Activated naive CD8-positive, alpha-beta T cell treated with anti-CD3 and anti-CD28 coated beads, Interleukin-2, amount 50 U/mL, for 24 hours (primary cell): Measurements from ENCODE around the gene CEP83.

ENCODE experiments used
- ATAC-seq: fragments of 150-1000 bp; cut with Tn5 transposase; one replicate; pipeline ENCODE4 v1.10.0; 2021
- DNase-seq: peaks from one replicate; pipeline ENCODE4 v3.0.0; 2021
- H3K27ac Mint-ChIP-seq: one replicate; pipeline ENCODE4 v1.8.0; 2021; ENCODE audit warnings: mild to moderate bottlenecking, mixed read lengths
- H3K27me3 Mint-ChIP-seq: one replicate; pipeline ENCODE4 v1.8.0; 2021; ENCODE audit warnings: mixed read lengths
- H3K36me3 Mint-ChIP-seq: one replicate; pipeline ENCODE4 v1.8.0; 2021; ENCODE audit warnings: low read depth, mixed read lengths
- H3K4me1 Mint-ChIP-seq: one replicate; pipeline ENCODE4 v1.8.0; 2021; ENCODE audit warnings: mixed read lengths
- H3K4me3 Mint-ChIP-seq: one replicate; pipeline ENCODE4 v1.8.0; 2021; ENCODE audit warnings: mild to moderate bottlenecking, moderate library complexity, mixed read lengths
- H3K9me3 Mint-ChIP-seq: one replicate; pipeline ENCODE4 v1.8.0; 2021; ENCODE audit warnings: mixed read lengths

The CEP83 gene

DNA sequence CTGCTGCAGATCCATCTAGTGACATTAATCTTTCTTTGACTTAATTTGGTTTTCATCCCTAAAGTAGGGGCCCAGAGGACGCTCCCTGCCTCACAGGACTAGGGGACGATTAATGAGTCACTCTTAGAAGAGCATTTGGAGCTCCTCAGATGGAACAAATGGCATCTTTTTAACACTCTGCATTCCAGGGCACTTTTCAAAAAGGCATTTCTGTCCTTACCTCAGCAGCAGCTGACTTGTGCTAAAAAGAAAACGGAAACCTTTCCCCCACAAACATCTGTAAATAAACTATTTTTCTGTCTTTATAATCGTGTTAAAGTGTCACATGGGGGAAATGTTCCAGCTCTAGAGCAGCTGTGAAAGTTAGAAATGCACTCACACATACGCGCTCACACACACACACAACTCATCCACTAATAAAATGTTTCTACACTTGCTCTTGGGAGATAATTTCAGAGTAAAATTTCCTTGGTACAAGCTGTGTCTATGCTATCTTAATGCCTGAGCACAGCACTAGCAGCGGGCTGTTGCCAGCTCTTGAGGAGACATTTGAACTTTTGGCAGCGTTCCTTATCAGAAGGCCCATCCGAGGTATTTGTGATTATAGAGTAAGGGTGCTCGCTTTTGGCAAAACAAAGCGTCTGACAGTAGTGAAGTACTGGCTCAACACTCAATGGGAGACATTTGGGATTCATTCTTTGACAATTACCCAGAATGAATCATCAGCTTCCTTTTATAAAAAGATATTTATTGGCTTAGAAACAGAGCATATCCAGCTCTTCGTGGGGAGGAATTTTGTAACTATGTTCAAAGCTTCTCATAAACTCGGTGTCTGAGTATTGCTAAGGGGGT lies 170.0 kb downstream of the CEP83 start:
- DNase-seq (no peak), ATAC-seq (no peak)
- Mint-ChIP-seq H3K9me3 (no peaks in the 10 kb centered on the region), H3K4me3 (no peak overlapping the region), H3K27me3 (no peaks in the 10 kb centered on the region), H3K4me1 (no peaks in the 10 kb centered on the region), H3K27ac (no peak overlapping the region), H3K36me3 (peaks cover 14% of the 10 kb centered on the region)

DNA sequence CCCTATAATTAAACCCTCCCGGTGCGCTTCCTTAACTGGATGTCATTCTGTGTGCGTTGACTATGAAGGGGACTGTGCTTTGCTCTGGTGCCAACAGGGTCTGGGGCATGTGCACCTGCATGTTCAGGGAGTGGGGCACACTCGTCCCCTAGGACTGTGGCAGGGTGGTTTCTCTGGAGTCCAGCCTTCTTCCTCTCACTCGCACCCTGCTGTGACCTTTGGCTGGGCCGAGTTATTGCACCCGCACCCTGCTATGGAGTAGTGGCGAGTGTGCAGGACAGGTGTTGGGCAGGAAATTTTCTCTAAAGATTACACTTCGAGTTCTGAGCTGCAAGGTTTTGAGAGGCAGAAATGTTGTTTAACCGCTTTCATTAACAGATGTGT lies 172.4 kb downstream of the CEP83 start:
- no peak overlapping the region for H3K4me3 Mint-ChIP-seq
- no peaks in the 10 kb centered on the region for H3K9me3 Mint-ChIP-seq
- ATAC-seq (no peak), DNase-seq (no peak)
- H3K36me3 Mint-ChIP-seq = peaks cover 8% of the 10 kb centered on the region
- no peak overlapping the region for H3K27ac Mint-ChIP-seq
- H3K27me3 Mint-ChIP-seq = no peaks in the 10 kb centered on the region
- H3K4me1 Mint-ChIP-seq = peaks cover 14% of the 10 kb centered on the region

DNA sequence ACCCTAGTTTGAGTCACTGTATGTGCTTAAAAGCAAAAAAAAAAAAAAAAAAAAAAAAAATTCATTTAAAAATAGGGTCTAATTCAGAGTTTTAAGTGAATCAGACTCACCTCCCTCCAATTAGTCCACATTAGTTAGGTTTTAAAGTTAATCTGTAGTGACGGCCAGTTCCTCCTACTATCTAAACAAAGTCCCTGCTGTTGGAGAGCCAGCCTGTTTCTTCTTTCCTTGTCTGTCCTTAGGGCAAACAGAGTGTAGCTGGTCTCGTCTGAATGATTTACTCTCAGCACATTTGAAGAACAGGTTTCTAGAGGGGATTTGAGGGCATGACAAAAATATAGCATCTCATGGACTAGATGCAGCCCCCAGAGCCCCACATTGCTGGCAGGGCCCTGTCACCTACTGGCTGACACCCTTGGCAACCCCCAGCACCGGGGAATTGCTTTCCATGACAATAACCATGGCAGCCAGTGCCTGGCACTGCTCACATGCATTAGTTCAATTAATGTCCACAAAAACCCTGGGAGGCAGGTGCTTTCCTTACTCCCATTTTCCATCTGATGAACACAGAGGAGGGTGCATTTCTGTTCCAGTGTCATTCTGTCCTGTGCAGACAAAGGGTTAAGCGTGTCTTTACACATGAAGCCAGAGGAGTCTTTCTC lies 173.0 kb downstream of the CEP83 start:
- Mint-ChIP-seq H3K4me3 (no peak overlapping the region), H3K27me3 (no peaks in the 10 kb centered on the region), H3K36me3 (peaks cover 8% of the 10 kb centered on the region), H3K9me3 (no peaks in the 10 kb centered on the region), H3K27ac (no peak overlapping the region), H3K4me1 (peaks cover 19% of the 10 kb centered on the region)
- no peak for DNase-seq
- no peak for ATAC-seq

DNA sequence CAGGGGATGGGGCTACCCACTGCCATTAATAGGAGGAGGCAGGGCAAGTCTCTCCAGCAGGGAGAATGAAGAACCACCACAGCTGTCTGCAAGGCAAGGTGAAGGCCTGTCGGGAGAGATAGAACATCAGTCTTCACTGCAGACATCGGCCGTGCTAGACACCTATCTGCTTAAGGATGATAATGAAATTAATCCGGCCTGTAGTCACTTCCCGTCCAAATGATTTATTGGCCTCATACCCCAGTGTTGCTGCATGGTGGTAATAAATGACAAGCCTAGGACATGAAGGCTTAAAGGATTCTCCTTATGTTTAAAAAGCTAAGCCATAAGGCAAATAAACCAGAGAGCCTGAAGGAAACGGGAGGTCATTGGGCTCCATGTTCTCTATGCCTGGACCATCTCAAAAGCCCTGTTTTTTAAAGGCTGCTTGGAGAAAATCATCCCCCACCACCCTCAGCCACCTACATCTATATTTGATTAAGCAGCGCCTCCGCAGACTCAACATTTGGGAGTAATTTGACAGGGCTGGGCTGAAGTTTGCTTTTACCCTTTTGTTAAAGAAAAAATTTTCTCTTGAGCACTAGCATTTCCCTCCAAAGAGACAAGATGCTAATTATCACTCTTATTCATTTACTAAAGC lies 173.6 kb downstream of the CEP83 start:
- no peaks in the 10 kb centered on the region for H3K9me3 Mint-ChIP-seq

DNA sequence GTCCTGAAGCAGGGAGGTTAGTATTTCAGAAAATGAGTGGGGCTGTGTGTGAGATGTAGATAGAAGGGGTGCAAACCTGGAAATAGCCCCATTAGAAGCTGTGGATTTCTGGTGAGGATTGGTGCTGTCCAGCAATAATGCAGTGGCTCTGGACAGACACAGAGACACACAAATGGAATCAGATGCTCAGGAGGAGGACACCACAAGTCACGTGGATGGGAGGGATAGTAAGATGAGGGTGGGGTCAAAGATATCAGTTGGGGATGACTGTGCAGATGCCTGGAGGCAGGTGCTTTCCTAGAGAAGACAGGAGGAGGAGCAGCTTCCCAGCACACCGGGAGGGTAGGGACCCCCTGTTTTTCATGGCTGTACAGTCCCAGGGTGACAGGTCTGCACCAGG lies 174.8 kb downstream of the CEP83 start:
- Mint-ChIP-seq H3K27ac (no peak overlapping the region), H3K9me3 (no peaks in the 10 kb centered on the region), H3K36me3 (peaks cover 12% of the 10 kb centered on the region), H3K4me1 (peaks cover 21% of the 10 kb centered on the region), H3K4me3 (no peak overlapping the region), H3K27me3 (no peaks in the 10 kb centered on the region)
- DNase-seq = no peak
- ATAC-seq = no peak

More for the DNA sequence above, 173.6 kb downstream of the CEP83 start:
- Mint-ChIP-seq H3K4me1 (peaks cover 19% of the 10 kb centered on the region), H3K27ac (no peak overlapping the region), H3K4me3 (no peak overlapping the region), H3K36me3 (peaks cover 10% of the 10 kb centered on the region), H3K27me3 (no peaks in the 10 kb centered on the region)
- ATAC-seq (no peak), DNase-seq (no peak)

DNA sequence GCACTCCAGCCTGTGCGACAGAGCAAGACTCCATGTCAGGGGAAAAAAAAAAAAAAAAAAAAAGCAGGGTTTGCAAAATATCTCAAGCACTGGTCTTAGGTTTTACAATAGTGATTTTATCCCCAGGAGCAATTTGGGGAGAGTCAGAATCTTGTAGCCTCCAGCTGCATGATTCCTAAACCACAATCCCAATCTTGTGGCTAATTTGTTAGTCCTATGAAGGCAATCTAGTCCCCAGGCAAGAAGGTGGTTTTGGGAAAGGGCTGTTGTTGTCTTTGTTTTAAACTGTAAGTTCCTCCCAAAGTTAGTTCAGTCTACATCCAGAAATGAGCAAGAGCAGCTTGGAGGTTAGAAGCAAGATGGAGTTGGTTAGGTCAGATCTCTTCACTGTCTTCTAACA lies 175.6 kb downstream of the CEP83 start:
- no peak for DNase-seq
- peaks cover 21% of the 10 kb centered on the region for H3K4me1 Mint-ChIP-seq

DNA sequence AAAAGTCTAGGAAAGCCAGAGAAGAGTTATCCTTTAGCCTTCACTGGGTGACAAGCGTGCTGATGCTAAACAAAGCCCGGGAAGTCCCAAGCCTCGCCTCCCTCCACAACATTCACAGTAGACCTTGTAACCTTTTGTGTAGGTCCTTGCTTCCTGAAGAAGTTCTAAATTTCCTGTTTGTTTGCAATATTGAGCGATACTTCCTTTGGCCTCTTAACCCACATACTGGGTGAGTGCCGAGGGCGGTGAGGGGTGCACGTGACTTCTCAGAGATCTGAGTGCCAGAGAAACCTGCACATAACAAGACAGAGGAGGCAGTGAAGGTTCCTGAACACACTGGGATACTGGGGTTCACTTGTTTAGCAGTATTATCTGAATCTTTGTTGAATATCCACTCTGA lies 177.0 kb downstream of the CEP83 start:
- no peak overlapping the region for H3K4me3 Mint-ChIP-seq
- ATAC-seq (peak; percentile 64), DNase-seq (no peak)
- peaks cover 21% of the 10 kb centered on the region for H3K4me1 Mint-ChIP-seq
- H3K27me3 Mint-ChIP-seq = no peaks in the 10 kb centered on the region
- peaks cover 19% of the 10 kb centered on the region for H3K36me3 Mint-ChIP-seq
- peak overlapping the region; percentile 49 for H3K27ac Mint-ChIP-seq
- H3K9me3 Mint-ChIP-seq = no peaks in the 10 kb centered on the region

More for the DNA sequence above, 175.6 kb downstream of the CEP83 start:
- Mint-ChIP-seq H3K4me3 (no peak overlapping the region), H3K36me3 (peaks cover 18% of the 10 kb centered on the region), H3K27ac (no peak overlapping the region), H3K9me3 (no peaks in the 10 kb centered on the region), H3K27me3 (no peaks in the 10 kb centered on the region)
- no peak for ATAC-seq

DNA sequence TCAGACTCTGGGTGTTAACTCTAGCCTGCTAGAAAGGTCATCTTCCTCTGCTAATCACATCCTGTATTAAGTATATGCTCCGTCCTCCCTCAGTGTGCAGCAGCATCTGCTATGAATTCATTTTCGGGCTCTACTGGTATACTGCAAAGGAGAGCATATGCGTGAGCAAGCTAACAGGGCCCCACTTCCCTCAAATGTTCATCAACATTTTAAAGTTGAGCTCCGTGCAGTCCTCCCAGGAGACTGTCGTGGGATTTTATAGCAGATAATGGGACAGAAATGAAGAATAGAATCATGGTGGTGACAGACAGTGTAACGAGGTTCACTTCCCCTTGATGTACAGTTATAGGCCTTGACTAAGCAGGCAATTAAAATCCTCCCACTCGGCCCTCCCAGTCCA lies 179.6 kb downstream of the CEP83 start:
- DNase-seq = no peak
- ATAC-seq = no peak
- H3K27me3 Mint-ChIP-seq = no peaks in the 10 kb centered on the region
- peaks cover 19% of the 10 kb centered on the region for H3K36me3 Mint-ChIP-seq
- H3K27ac Mint-ChIP-seq = no peak overlapping the region
- H3K9me3 Mint-ChIP-seq = no peaks in the 10 kb centered on the region
- peaks cover 21% of the 10 kb centered on the region for H3K4me1 Mint-ChIP-seq
- H3K4me3 Mint-ChIP-seq = no peak overlapping the region

DNA sequence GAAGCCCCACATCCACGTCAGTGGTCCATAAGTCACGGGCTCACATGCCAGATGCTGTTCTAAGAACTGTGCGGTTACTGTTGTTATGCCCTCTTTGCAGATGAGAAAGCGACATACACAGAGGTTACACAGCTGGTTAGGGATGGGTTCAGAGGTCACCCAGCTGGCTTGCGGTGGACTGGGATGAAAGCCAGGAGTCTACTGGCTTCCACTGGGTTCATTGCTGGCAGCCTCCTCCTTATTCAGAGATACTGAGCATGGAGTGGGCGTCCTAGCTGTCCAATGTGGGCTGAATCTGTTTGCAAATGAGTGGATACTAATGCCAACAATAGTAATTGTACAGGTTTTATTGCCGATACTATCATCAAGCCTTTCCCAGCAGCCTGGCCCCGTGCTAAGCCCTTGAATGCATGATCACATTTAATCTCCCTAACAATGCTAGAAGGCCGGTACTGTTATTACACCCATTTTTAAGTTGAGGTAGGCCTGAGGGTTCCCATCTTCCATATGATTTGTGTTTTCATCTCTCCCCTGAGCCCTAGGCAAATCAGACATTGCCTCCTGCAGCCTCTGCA lies 182.2 kb downstream of the CEP83 start:
- Mint-ChIP-seq H3K9me3 (no peaks in the 10 kb centered on the region), H3K4me1 (peaks cover 10% of the 10 kb centered on the region), H3K27ac (no peak overlapping the region), H3K4me3 (no peak overlapping the region), H3K27me3 (no peaks in the 10 kb centered on the region), H3K36me3 (peaks cover 20% of the 10 kb centered on the region)
- ATAC-seq (no peak), DNase-seq (no peak)

DNA sequence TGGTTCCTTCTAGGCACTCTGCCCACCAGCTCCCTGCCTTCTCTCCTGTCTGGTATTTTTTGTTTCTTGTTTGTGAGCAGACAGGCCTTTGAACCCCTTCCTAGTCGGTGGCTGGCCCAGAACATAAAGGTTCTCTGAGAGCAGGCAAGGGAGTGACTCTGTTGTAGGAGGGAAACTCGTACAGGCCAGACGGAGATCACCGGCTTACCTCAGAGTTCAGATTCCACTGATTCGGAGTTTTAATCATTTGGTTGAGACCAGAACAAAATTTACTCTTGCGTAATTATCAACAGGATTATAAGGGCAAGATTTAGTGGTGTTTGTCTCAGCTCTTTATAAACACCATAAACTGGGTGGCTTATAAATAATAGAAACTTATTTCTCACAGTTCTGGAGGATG lies 182.9 kb downstream of the CEP83 start:
- H3K9me3 Mint-ChIP-seq = no peaks in the 10 kb centered on the region
- no peak for DNase-seq
- no peak for ATAC-seq
- no peak overlapping the region for H3K27ac Mint-ChIP-seq
- H3K4me3 Mint-ChIP-seq = no peak overlapping the region
- peaks cover 20% of the 10 kb centered on the region for H3K36me3 Mint-ChIP-seq
- H3K4me1 Mint-ChIP-seq = peaks cover 7% of the 10 kb centered on the region
- H3K27me3 Mint-ChIP-seq = no peaks in the 10 kb centered on the region

DNA sequence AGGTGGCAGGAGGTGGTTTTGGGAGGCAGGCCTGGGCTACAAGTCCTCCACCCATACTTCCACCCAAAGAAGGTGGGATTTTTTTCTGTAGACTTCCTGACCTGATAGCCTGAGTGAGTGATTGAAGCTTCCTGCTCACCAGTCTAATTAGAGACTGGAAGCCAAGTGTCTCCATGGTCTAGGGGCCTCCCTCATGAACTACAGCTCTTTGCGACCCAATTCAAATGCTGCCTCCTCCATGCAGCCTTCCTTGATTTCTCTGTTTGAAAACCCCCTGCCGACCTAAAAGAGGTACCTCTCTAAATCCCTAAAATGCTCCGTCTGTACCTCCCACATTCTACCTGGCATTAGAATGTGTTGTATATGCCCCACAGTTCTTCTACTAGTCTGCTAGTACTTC lies 186.4 kb downstream of the CEP83 start:
- Mint-ChIP-seq H3K36me3 (peaks cover 9% of the 10 kb centered on the region), H3K4me3 (no peak overlapping the region), H3K27ac (no peak overlapping the region), H3K9me3 (no peaks in the 10 kb centered on the region), H3K4me1 (peaks cover 39% of the 10 kb centered on the region), H3K27me3 (no peaks in the 10 kb centered on the region)
- ATAC-seq = no peak
- no peak for DNase-seq

DNA sequence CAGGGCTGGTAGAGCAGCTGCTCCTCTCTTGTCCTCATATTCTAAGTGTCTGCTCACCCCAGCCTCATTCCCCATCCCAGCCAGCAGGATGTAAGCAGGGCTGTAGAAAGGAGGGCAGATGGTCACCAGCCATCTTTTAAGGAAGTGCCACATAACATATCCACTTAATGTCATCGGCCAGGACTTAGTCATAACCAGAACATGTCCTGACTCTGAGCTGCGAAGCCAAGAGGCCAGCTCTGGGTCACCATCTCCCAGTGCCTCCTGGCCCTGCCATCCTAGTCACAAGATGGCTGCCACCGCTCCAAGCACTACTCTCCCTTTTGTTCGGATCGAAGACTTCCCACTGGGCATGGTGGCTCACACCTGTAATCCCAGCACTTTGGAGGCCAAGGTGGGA lies 187.4 kb downstream of the CEP83 start:
- Mint-ChIP-seq H3K4me1 (peaks cover 48% of the 10 kb centered on the region), H3K9me3 (no peaks in the 10 kb centered on the region), H3K27ac (no peak overlapping the region), H3K4me3 (no peak overlapping the region), H3K36me3 (peaks cover 11% of the 10 kb centered on the region), H3K27me3 (no peaks in the 10 kb centered on the region)
- DNase-seq = no peak
- ATAC-seq = no peak

DNA sequence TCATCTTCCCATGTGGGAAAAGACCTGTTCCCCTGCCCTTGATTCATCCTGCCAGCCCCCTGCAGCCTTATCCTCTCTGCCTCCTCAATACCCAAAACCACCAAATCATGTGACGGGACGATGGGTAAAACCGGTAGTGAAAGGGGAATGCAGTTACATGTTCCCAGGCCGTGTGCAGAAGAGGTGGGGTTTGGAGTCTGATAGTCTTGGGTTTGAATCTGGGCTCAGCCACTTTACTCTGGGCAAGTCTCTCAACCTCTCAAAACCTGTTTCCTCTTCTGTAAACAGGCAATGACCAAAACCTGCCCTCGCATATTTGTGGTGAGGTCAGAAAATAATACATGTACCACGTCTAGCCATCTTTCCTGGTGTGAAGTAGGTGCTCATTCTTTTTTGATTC lies 188.3 kb downstream of the CEP83 start:
- Mint-ChIP-seq H3K4me3 (no peak overlapping the region), H3K9me3 (no peaks in the 10 kb centered on the region), H3K4me1 (peaks cover 58% of the 10 kb centered on the region), H3K27me3 (no peaks in the 10 kb centered on the region), H3K36me3 (peaks cover 14% of the 10 kb centered on the region), H3K27ac (no peak overlapping the region)
- no peak for DNase-seq
- ATAC-seq = no peak

DNA sequence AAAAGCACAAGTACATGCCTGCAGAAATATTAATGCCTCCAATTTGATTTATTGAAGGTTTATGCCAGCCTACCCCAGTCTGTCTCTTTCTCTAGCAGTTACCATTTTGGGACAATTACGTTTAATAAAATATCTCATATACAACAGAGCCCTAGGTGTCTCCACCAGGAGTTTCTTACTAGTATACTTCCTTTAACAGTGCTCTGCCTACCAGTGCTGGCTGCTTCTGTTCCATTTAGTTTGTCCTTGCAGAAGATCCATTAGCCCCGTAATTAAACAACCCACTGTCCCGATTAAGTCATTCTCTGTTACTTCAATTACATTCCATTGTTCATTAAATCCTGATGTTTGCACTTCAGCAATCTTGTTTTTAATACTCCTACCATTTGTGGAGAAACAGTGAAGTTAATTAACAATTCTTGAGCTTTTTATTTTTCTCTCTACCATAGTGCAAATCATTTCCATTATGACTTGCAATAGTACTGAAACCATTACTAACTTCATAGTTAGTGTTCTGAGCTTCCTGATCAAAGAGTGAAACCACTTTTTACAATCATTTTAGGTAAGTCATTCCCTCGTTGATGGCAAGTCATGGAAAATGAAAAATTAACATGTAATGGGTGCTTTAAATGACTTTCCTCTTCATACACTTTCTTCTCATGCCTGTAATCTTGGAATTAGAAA lies 190.2 kb downstream of the CEP83 start:
- Mint-ChIP-seq H3K36me3 (peaks cover 25% of the 10 kb centered on the region), H3K27ac (peak overlapping the region; percentile 59), H3K4me1 (peaks cover 66% of the 10 kb centered on the region), H3K9me3 (no peaks in the 10 kb centered on the region), H3K27me3 (no peaks in the 10 kb centered on the region), H3K4me3 (peak overlapping the region; percentile 13)
- ATAC-seq (peak; percentile 80), DNase-seq (no peak)
